Measurements from ENCODE around the gene GPRC5B. TPM values are rescaled to one million over a fixed set of nuclear protein-coding genes. Genes with fewer than 3 reads are reported as not detected.

GPRC5B gene
- total and polyA plus RNA-seq, 2 of the 8 experiments (the other 6 are each of a cell fraction or from before 2014, with no cell fraction given), result 106 to 160 TPM

GRCh38 chr16:19842426-19843157 lies 42.1 kb downstream of the GPRC5B start:
- no peak overlapping the region for H3K4me3 ChIP-seq (ENCODE audit: extremely low read depth in 1 of 4, insufficient read depth in 2 of 4, low read depth in 3 of 4, low read length in 4 of 4)
- 90% methylated on average over 6 of the region's 6 CpGs; no CpG with 5 or more reads in 1 of the 2 experiments for WGBS, 2 experiments (ENCODE audit: extremely low coverage in 1 of 2, insufficient coverage in 1 of 2, insufficient read length in 1 of 2, insufficient replicate concordance in 2 of 2, low coverage in 1 of 2, low lambda C conversion rate in 2 of 2, missing lambda C conversion rate in 1 of 2)
- ChIA-PET POLR2A (ENCODE audit: partially characterized antibody) (no interaction called here), CTCF (ENCODE audit: partially characterized antibody) (no interaction called here)
- no peaks in the 10 kb centered on the region for H3K79me1 ChIP-seq (ENCODE audit: low read depth, low read length)
- H3K27ac ChIP-seq (ENCODE audit: low read depth, low read length), result no peak overlapping the region
- DNase-seq (ENCODE audit: low read depth in 1 of 2, low spot score in 2 of 2) (no peak), FAIRE-seq (no peak)
- no peaks in the 10 kb centered on the region for H3K27me3 ChIP-seq (replicated peaks in 1 of 4; ENCODE audit: control insufficient read depth in 3 of 4, extremely low read depth in 1 of 4, insufficient read depth in 3 of 4, low read length in 3 of 4)
- H4K5ac ChIP-seq (ENCODE audit: insufficient read length, low read depth, low read length), result no peak overlapping the region
- no peaks in the 10 kb centered on the region for H3K9me3 ChIP-seq (ENCODE audit: insufficient read depth in 2 of 2, low read depth in 1 of 2, low read length in 1 of 2)
- H3K23me2 ChIP-seq (ENCODE audit: low read depth, low read length), result peaks cover 2% of the 10 kb centered on the region; the same call in 1 of the 2 replicates
- H4K8ac ChIP-seq (ENCODE audit: extremely low read depth, insufficient read depth, low read length), result no peak overlapping the region
- no peak overlapping the region for H2AK5ac ChIP-seq (ENCODE audit: low read depth, low read length)
- H3K18ac ChIP-seq (ENCODE audit: extremely low read depth, low read length), result no peak overlapping the region
- H2BK12ac ChIP-seq (ENCODE audit: low read depth, low read length), result no peak overlapping the region
- no peak overlapping the region for H3K23ac ChIP-seq (ENCODE audit: insufficient read length)
- H3K9ac ChIP-seq (replicated peaks in 1 of 4; ENCODE audit: extremely low read depth in 1 of 4, low read depth in 3 of 4, low read length in 3 of 4), result no peak overlapping the region
- no peak overlapping the region for H4K91ac ChIP-seq (replicated peaks; ENCODE audit: insufficient read length, low read length)
- no peaks in the 10 kb centered on the region for H3K36me3 ChIP-seq (ENCODE audit: control insufficient read depth in 2 of 4, insufficient read depth in 4 of 4, low read length in 3 of 4)
- H2AFZ ChIP-seq (ENCODE audit: low read length), result no peak overlapping the region
- H2BK120ac ChIP-seq (replicated peaks; ENCODE audit: low read depth, low read length), result no peak overlapping the region
- peaks cover 0 to 12% (median 5%) of the 10 kb centered on the region in 4 experiments; a peak in 6 of 7 replicates for H3K4me1 ChIP-seq (replicated peaks in 1 of 4; ENCODE audit: control insufficient read depth in 3 of 4, insufficient read depth in 4 of 4, low read length in 3 of 4)
- H2BK15ac ChIP-seq (ENCODE audit: low read length), result no peak overlapping the region
- no peak overlapping the region for H3K56ac ChIP-seq (replicated peaks; ENCODE audit: insufficient read length, low read depth, low read length)
- H2BK20ac ChIP-seq (ENCODE audit: low read length), result no peak overlapping the region
- no peak overlapping the region for H3K4me2 ChIP-seq (ENCODE audit: insufficient read depth in 1 of 2, low read depth in 2 of 2, low read length in 2 of 2)
- no peaks in the 10 kb centered on the region for H3K79me2 ChIP-seq (ENCODE audit: control insufficient read depth in 1 of 2, insufficient read depth in 2 of 2, low read length in 2 of 2)
- H2BK5ac ChIP-seq (ENCODE audit: low read depth, low read length), result no peak overlapping the region
- H4K20me1 ChIP-seq (replicated peaks in 1 of 2; ENCODE audit: control insufficient read depth in 1 of 2, insufficient read depth in 2 of 2, low read length in 2 of 2), result no peaks in the 10 kb centered on the region
- H3K4ac ChIP-seq (replicated peaks; ENCODE audit: insufficient read length, low read depth, low read length), result no peak overlapping the region
- H3K14ac ChIP-seq (ENCODE audit: insufficient read length), result no peak overlapping the region
- TF ChIP-seq SP1 (IDR thresholded peaks at IDR 0.05; ENCODE audit: low read depth, low read length), result no peak
- no peak for TF ChIP-seq POLR2A (IDR thresholded peaks at IDR 0.05; ENCODE audit: control extremely low read depth in 1 of 2, low read depth in 2 of 2, low read length in 2 of 2)
- TF ChIP-seq USF2 (IDR thresholded peaks at IDR 0.05; ENCODE audit: low read length), result no peak
